Peyer's patch (tissue), 4 donors: ENCODE results near the gene LCLAT1. TPM values are rescaled to one million over a fixed set of nuclear protein-coding genes. Genes with fewer than 3 reads are reported as not detected.
A peak's percentile ranks its signal among the peaks of the same experiment; 100 is the strongest.

Source experiments
- DNase-seq, 3 donors: peaks; one replicate each; pipeline ENCODE4 v3.0.0-alpha.2; 2017 to 2019
- H3K27ac ChIP-seq, 4 donors: fragments of 200-600 bp; sonication (generic); one replicate each; pipeline ENCODE4 v1.5.1; 2016 to 2019
- H3K27me3 ChIP-seq, 2 donors: fragments of 200-600 bp; sonication (generic); one replicate each; pipeline ENCODE4 v1.5.1; 2019
- H3K36me3 ChIP-seq, 3 donors: fragments of 200-600 bp; sonication (generic); one replicate each; pipeline ENCODE4 v1.5.1; 2016 to 2019
- H3K4me1 ChIP-seq, 4 donors: fragments of 200-600 bp; sonication (generic); one replicate each; pipeline ENCODE4 v1.5.1; 2016 to 2019
- H3K4me3 ChIP-seq, 4 donors: fragments of 200-600 bp; sonication (generic); 1 replicate in 3 of 4; 2 replicates in 1 of 4; pipeline ENCODE4 v1.5.1; 2016 to 2019; ENCODE audit warnings: mild to moderate bottlenecking in 1 of 4
- H3K9me3 ChIP-seq, 4 donors: fragments of 200-600 bp; sonication (generic); one replicate each; pipeline ENCODE4 v1.5.1; 2016 to 2019; ENCODE audit warnings: mild to moderate bottlenecking in 1 of 4
- POLR2A ChIP-seq, 2 donors: fragments of 450-650 bp; IDR thresholded peaks; one replicate each; pipeline ENCODE4 v1.5.1; 2017; ENCODE audit warnings: antibody characterized with exemption in 2 of 2, mild to moderate bottlenecking in 2 of 2, moderate library complexity in 2 of 2
- small RNA-seq, 2 donors: library from RNA; depleted of rRNA; stranded (forward); fragments of <200 nt; gene quantifications; one replicate each; pipeline ENCODE3, GENCODE V24; 2016
- total RNA-seq, 4 donors: library from RNA; depleted of rRNA; stranded (reverse); fragments of >200 nt; gene quantifications; one replicate each; pipeline ENCODE4 v1.1.0, GENCODE V29; 2016
- TF ChIP-seq, protein P1 (sequence below), 6 experiments: fragments of 450-650 bp in 4 of 6; fragments of 200-600 bp in 2 of 6; sonication (generic) in 1 of 6; IDR thresholded peaks; one replicate each; pipeline ENCODE4 v1.5.1; 2017 to 2019; ENCODE audit warnings: antibody characterized with exemption in 6 of 6, mild to moderate bottlenecking in 3 of 6, moderate library complexity in 1 of 6

Gene LCLAT1
- total RNA-seq, 4 donors from 2014 or later = 10.7 to 60.8 (median 24.9) TPM

DNA sequence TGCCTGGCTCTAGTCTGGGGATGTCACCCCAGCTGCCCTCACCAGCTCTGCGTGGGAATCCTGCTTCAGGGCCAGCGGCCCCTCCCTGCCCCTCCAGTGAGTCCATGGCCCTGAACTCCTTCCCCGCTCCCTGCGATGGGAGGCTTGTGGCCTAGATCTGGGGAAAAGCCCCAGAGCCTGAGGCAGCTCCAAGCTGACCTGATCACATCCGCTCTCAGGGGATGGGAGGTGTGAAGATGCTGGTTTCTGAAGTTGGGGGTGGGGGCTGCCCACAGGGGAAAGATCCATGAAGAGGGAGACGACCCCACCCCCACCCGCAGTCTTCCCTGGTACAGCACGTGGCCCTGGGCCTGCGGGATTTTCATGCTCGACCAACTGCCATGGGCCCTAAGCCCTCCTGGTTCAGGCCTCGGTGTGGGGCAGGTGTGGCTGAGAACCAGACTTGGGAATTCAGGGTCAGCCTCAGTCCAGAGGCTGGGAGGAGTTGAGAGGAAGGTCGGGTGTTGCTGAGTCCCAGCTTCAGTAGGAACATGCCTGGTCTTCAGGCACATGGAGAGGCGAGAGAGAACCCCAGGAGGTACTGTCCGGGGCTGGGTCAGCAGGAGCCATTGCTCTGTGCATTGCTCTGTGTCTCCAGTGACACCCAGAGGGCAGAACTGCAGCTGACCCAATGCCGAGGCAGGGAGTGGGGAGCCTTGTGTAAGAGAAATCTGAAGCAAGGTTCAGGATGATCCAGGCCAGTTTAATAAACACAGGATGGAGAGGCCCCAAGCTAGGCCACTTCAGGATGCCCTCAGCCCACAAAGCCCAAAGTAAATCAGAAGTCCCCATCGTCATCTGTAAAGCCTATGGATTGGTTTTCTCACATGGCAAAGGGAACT, 245.1 kb downstream of the LCLAT1 start:
- no peaks in the 10 kb centered on the region for H3K9me3 ChIP-seq
- no peaks in the 10 kb centered on the region for H3K36me3 ChIP-seq
- H3K27ac ChIP-seq = no peak overlapping the region
- TF ChIP-seq POLR2A (IDR thresholded peaks at IDR 0.05) = no peak
- TF ChIP-seq, protein P1, sequence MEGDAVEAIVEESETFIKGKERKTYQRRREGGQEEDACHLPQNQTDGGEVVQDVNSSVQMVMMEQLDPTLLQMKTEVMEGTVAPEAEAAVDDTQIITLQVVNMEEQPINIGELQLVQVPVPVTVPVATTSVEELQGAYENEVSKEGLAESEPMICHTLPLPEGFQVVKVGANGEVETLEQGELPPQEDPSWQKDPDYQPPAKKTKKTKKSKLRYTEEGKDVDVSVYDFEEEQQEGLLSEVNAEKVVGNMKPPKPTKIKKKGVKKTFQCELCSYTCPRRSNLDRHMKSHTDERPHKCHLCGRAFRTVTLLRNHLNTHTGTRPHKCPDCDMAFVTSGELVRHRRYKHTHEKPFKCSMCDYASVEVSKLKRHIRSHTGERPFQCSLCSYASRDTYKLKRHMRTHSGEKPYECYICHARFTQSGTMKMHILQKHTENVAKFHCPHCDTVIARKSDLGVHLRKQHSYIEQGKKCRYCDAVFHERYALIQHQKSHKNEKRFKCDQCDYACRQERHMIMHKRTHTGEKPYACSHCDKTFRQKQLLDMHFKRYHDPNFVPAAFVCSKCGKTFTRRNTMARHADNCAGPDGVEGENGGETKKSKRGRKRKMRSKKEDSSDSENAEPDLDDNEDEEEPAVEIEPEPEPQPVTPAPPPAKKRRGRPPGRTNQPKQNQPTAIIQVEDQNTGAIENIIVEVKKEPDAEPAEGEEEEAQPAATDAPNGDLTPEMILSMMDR (IDR thresholded peaks at IDR 0.05) = peak in 2 of 6 experiments; percentile 17 to 19
- H3K4me1 ChIP-seq = no peaks in the 10 kb centered on the region
- DNase-seq = peak in 1 of 3 donors; percentile 45
- H3K4me3 ChIP-seq = no peak overlapping the region
- H3K27me3 ChIP-seq = no peaks in the 10 kb centered on the region

DNA sequence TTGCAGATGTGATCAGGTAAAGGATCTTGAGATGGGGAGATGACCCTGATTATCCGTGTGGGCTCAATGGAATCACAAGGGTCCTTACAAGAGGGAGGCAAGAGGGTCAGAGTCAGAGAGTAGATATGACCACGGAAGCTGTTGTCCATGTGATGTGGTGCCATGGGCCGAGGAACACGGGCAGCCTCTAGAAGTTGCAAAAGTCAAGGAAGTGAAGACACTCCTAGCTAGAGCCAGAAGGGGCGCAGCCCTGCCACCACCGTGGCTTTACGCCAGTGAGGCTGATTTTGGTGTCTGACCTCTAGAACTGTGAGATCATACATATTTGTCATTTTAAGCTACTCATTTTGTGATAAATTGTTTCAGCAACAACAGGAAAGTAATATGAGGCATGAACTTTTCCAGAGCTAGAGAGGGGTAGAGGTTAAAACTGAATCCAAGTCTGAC, 245.8 kb downstream of the LCLAT1 start:
- no peaks in the 10 kb centered on the region for H3K9me3 ChIP-seq
- H3K4me3 ChIP-seq = no peak overlapping the region
- peak in 1 of 3 donors; percentile 37 for DNase-seq
- no peak for TF ChIP-seq POLR2A (IDR thresholded peaks at IDR 0.05)
- TF ChIP-seq, protein P1 (IDR thresholded peaks at IDR 0.05) = no peak
- H3K4me1 ChIP-seq = no peaks in the 10 kb centered on the region
- no peaks in the 10 kb centered on the region for H3K27me3 ChIP-seq
- H3K36me3 ChIP-seq = no peaks in the 10 kb centered on the region
- no peak overlapping the region for H3K27ac ChIP-seq

Small RNAs within 50 kb of the gene (small RNA-seq; reads per million reads assigned to genes)
- gene AC073255.1 = 0 reads per million in 2 donors

Other genes with a start within 250 kb of the LCLAT1 start
- gene LBH, start 215.7 kb upstream of the LCLAT1 start, total RNA-seq = 10 to 100 TPM; 10.9 to 44.6 (median 14.8) TPM